Head of caudate nucleus (tissue), 42 donors: Measurements from ENCODE around the gene CEACAM3.
"Not testable (repeated sequence)": the region's sequence is repeated elsewhere in the genome, so short reads cannot be mapped to it uniquely, and the experiment has no call there.

ENCODE experiments used
- DNase-seq, 42 donors: peaks; one replicate each; pipeline versions ENCODE4 v3.0.0 to v3.0.0-alpha.2; 2020 to 2021; ENCODE audit warnings: mixed read lengths in 7 of 42
- intact Hi-C: fragments of 100-400 bp; cut with DNase I; formaldehyde crosslinking; loops from one replicate; pipeline ENCODE4 v1.15.0; 2022

CEACAM3 gene

GRCh38 chr19:41789053-41789452 lies 7.3 kb upstream of the CEACAM3 start:
- intact Hi-C loops, result not testable (repeated sequence)

DNA sequence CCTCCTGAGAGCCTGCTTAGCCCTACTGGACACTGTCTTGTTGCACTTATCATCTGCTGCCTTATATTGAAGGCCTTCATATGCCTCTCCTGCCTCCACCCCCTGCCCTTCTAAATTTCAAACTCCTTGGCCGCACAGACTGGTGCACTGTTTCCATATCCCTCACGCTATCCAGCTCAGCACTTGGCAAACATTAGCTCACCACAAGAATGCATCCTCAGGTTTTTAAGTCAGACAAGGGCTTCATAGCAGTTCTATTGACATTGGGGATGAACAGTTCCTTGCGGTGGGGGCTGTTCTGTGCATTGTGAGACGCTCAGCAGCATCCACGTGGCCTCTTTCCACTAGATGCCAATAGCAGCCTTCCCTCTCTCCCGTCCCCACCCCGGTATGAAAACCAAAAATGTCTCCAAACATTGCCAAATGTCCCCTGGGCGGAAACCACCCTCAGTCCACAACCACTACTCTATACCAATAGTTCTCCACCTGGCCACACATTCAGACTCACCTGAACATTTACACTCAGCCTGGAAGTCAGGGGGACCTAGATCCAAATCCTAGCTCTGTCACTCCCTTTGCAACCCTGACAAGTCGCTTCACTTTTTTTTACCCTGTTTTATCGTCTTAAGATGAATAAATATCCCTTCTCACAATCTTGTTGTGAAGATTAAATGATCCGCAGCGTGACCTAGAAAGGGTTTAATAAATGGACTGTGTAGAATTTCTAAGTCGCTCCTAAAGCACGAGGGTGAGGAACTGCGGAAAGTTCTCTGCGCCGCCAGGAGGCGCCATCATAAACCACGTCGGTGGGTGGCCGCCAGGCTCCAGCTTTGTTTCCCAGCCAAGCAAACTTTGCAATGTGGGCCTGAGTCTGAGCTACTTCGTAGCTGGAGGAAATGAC lies 3.6 kb upstream of the CEACAM3 start:
- DNase-seq, result peak in 39 of 42 donors; percentile 10 to 70 (median 47)
- intact Hi-C loops, result no loop called here

More at GRCh38 chr19:41789053-41789452, 7.3 kb upstream of the CEACAM3 start:
- DNase-seq, result peak in 1 of 42 donors; percentile 5

- intact Hi-C loops, result no loop called here
- no peak for DNase-seq
Observed at GRCh38 chr19:41793414-41793727, 3.0 kb upstream of the CEACAM3 start.

DNA sequence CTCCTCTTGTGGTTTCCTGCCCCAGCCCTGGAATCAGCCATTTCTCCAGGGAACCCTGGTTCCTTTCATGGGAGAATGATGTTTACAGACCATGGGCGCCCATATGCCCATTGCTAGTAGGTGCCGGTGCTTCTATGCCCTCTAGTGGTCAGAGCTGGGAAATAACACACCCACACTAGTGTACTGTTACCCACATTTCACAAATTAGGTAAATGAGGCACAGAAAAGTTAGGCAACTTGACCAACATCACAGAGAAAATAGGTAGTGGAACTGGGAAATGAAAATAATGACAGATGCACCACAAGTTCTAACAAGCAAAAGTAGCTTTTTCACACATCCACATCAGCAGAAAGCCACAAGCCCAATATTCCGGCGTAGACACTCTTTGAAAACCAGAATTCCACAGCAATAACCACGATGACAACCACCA lies 1.3 kb upstream of the CEACAM3 start:
- intact Hi-C loops, result no loop called here
- peak in 34 of 42 donors; percentile 13 to 78 (median 42) for DNase-seq

GRCh38 chr19:41796901-41797300 lies 514 bp downstream of the CEACAM3 start:
- intact Hi-C loops, result no loop called here
- no peak for DNase-seq

GRCh38 chr19:41799444-41800000 lies 3.1 kb downstream of the CEACAM3 start:
- intact Hi-C loops, result no loop called here
- DNase-seq, result no peak

DNA sequence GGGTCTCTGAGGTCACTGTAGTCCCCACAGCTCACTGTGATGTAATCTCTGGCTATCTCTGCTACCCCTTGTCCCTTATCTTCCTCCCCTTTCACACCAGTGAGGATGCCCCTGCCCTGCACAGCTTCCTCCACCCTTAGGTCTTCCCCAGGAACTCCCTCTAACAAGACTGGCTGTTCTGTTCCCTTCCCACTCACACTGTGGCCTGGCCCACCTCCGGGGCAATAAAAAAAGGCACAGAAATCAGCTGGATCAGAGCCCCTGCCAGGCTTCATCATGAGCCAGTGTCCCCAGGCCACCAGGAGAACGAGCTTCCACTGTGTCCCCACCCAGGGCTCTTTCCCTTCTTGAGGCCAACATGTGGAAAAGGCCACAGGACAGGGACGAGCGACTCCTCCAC lies 4.6 kb downstream of the CEACAM3 start:
- intact Hi-C loops, result no loop called here
- DNase-seq, result peak in 1 of 42 donors; percentile 21

- intact Hi-C loops, result no loop called here
- peak in 1 of 42 donors; percentile 1 for DNase-seq
Observed at GRCh38 chr19:41801792-41802211, 5.4 kb downstream of the CEACAM3 start.

DNA sequence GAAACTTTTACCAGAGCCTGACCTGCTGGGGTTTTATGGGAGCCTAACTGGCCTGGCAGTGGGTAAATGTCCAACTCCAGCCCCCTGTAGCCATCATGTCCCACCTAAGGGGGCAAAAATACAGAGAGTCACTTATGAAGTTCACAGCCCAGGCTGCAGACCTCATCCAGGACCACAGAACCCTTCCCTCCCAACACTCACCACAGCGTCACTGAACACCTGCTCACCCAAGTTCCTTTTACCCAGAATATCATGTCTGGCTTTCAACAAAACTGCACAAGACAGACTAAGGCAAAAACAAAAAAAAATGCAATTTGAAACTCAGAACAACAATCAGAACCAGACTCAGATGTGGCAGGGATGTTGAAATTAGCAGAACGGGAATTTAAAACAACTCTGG lies 6.4 kb downstream of the CEACAM3 start:
- intact Hi-C loops, result no loop called here
- DNase-seq, result peak in 1 of 42 donors; percentile 28

DNA sequence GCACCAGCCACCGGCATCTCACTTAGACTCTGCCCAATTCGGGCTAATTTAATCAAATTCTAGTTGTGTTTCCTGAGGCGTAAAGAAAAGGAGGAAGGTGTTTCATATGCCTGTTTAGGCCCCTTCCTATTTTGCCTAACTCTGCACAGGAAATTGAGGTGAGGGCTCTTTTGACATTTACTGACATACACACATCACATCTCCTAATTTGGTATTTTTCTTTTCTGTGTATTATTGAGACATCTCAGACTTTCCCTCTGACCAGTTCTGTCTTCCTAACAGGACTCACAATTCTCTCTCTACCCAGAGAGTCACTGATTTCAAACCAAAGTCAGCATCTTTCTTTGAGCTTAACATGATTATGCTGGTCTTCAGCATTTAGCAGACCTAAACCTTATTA lies 7.9 kb downstream of the CEACAM3 start:
- intact Hi-C loops, result no loop called here
- DNase-seq, result no peak

DNA sequence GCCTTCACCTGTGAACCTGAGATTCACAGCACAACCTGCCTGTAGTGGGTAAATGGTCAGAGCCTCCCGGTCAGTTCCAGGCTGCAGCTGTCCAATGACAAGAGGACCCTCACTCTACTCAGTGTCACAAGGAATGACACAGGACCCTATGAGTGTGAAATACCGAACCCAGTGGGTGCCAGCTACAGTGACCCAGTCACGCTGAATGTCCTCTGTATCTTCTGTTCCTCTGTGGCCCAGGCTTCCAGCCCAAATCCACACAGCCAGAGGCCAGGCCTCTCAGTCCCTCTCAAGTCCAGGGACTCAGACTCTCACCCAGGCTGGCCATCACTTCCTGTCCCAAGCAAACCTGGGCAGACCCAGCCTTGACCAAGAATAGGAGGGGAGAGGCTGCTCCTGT lies 10.8 kb downstream of the CEACAM3 start:
- DNase-seq, result no peak
- intact Hi-C loops, result no loop called here

- intact Hi-C loops, result no loop called here
- DNase-seq, result peak in 6 of 42 donors; percentile 3 to 30 (median 25)
Observed at GRCh38 chr19:41808663-41809566, 12.5 kb downstream of the CEACAM3 start.

GRCh38 chr19:41810301-41810700 lies 13.9 kb downstream of the CEACAM3 start:
- peak in 1 of 42 donors; percentile 21 for DNase-seq
- intact Hi-C loops, result no loop called here

DNA sequence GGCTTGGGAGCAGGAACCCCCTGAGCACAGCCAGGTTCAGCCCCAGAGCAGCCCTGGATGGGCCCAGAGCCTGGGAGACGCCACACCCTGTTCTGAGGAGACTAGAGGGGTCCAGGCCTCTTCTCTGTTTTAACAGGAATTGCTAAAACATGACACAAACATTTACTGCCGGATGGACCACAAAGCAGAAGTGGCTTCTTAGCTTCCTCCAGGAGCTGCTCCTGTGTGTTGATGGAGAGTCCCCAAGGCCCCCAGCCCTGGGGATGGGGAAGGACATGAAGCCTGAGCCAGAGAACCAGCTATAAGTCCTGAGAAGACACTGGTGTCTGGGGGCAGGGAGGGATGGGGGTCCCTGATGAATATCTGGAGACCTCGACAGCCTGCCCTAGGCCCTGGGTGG lies 14.6 kb downstream of the CEACAM3 start:
- DNase-seq, result peak in 31 of 42 donors; percentile 3 to 58 (median 22)
- intact Hi-C loops, result no loop called here

DNA sequence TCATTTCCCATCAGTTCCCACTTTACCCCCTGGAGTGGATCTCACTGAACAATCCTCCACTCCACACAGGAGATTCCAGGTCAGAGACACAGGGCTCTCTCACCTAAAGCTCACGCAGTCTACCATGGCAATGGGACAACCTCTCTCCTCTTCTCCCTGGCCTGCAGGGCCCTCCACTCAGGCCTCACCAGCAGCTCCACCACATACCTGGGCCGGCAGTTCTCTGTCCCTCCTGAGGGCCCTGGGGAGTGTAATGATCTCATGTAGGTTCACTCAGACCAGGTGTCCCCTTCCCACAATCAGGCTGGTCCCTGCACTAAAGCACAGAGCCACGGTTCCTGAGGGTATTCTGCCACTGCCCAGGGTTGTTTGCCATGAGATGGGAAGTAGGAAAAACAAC lies 15.6 kb downstream of the CEACAM3 start:
- DNase-seq, result peak in 2 of 42 donors; percentile 2 to 19

DNA sequence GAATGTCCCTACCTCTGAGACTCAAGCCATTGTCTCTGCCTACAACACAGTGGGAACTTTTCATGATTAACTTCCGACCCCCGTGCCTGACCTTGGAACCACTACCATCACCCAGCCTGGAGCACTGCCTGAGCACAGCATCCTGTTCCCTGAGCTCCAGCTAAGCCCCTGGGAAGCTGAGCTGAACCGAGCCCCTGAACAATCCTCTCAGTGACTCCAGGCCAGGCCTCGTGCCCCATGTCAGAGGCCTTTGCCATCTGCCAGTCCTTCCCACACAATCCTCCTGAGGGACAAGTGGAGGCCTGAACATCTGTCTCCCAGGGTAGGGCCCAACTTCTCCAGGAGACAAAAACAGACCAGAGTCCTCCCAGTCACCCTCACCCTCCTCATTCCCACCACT lies 17.5 kb downstream of the CEACAM3 start:
- no peak for DNase-seq
- intact Hi-C loops, result no loop called here

More for the DNA sequence above, 15.6 kb downstream of the CEACAM3 start:
- intact Hi-C loops, result no loop called here

DNA sequence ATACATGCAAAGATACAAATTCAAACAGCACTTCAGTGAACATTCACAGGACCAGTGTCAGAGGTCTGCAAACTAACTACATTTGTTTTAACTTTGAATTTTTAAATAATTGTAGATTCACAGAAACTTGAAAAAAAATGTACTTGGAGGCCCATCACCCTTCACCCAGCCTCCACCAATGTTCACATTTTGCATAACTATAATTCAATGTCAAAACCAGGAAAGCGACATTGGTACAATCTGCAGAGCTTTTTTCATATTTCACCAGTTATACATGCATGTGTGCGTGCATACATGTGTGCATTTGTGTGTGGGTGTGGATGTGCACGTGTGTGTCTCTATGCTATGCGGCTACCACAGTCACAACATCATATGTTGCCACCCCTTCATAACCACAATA lies 18.9 kb downstream of the CEACAM3 start:
- no peak for DNase-seq

DNA sequence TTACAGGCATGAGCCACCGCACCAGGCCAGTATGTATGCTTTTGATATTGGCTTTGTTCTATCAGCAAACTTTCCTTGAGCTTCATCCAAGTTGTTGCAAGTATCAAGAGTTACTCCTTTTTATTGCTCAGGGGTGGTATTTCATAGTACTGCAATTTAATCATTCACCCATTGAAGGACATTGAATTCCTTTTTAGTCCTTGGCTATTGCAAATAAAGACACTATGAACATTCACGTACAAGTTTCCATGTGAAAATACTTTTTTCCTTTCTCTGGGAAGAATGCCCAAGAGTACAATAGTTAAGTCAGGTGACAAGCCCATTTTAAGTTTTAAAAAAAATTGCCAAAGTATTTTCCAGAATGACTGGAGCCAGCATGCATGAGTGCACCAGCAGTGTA lies 20.4 kb downstream of the CEACAM3 start:
- no peak for DNase-seq
- intact Hi-C loops, result no loop called here

More for the DNA sequence above, 18.9 kb downstream of the CEACAM3 start:
- intact Hi-C loops, result no loop called here

GRCh38 chr19:41821003-41821735 lies 24.8 kb downstream of the CEACAM3 start:
- intact Hi-C loops, result no loop called here
- peak in 23 of 42 donors; percentile 13 to 68 (median 44) for DNase-seq
